Stomach (tissue), 9 donors: ENCODE results near the gene HLTF. TPM values are rescaled to one million over a fixed set of nuclear protein-coding genes. Genes with fewer than 3 reads are reported as not detected.

Source experiments
- DNase-seq, 2 donors: peaks; one replicate each; pipeline versions ENCODE4 v3.0.0 to v3.0.0-alpha.2; 2013 to 2019
- H3K27ac ChIP-seq, 5 donors: fragments of 200-600 bp in 4 of 5; sonication (generic) in 4 of 5; one replicate each; pipeline ENCODE4 v1.5.1; 2013 to 2019; ENCODE audit warnings: mild to moderate bottlenecking in 1 of 5, moderate library complexity in 1 of 5
- H3K27me3 ChIP-seq, 3 donors: fragments of 200-600 bp; sonication (generic); one replicate each; pipeline ENCODE4 v1.5.1; 2017 to 2019; ENCODE audit warnings: mixed run types in 1 of 3
- H3K36me3 ChIP-seq, 4 donors: fragments of 200-600 bp; sonication (generic); 1 replicate in 3 of 4; 2 replicates in 1 of 4; pipeline ENCODE4 v1.5.1; 2016 to 2019
- H3K4me1 ChIP-seq, 4 donors: fragments of 200-600 bp; sonication (generic); one replicate each; pipeline ENCODE4 v1.5.1; 2016 to 2019
- H3K4me3 ChIP-seq, 4 donors: fragments of 200-600 bp; sonication (generic) in 3 of 4; one replicate each; pipeline ENCODE4 v1.5.1; 2016 to 2019; ENCODE audit warnings: mild to moderate bottlenecking in 1 of 4
- H3K9me3 ChIP-seq, 4 donors: fragments of 200-600 bp; sonication (generic); one replicate each; pipeline ENCODE4 v1.5.1; 2016 to 2019
- CTCF ChIP-seq, 7 experiments: fragments of 450-650 bp in 4 of 7; fragments of 200-600 bp in 3 of 7; sonication (generic) in 3 of 7; IDR thresholded peaks; one replicate each; pipeline ENCODE4 v1.5.1; 2016 to 2019; ENCODE audit warnings: antibody characterized with exemption in 7 of 7, control low read depth in 2 of 7, mild to moderate bottlenecking in 1 of 7
- EP300 ChIP-seq: sonication (generic); formaldehyde crosslinking; IDR thresholded peaks from one replicate; pipeline ENCODE4 v1.6.1; 2017; ENCODE audit warnings: antibody characterized with exemption
- POLR2A ChIP-seq, 4 donors: fragments of 450-650 bp; IDR thresholded peaks; one replicate each; pipeline ENCODE4 v1.6.1; 2016; ENCODE audit warnings: antibody characterized with exemption in 4 of 4, control low read depth in 2 of 4, mild to moderate bottlenecking in 1 of 4, moderate library complexity in 1 of 4
- POLR2AphosphoS5 ChIP-seq, 3 donors: sonication (generic); formaldehyde crosslinking; IDR thresholded peaks; one replicate each; pipeline ENCODE4 v1.6.1; 2016; ENCODE audit warnings: antibody characterized with exemption in 3 of 3
- WGBS, 5 donors: extraction: QIAGEN DNeasy Blood & Tissue Kit in 3 of 5; methylation state at CpG; one replicate each; pipeline versions ENCODE4 v1.1.5 to v1.1.7; 2013 to 2018; 5-methylcytosine and 5-hydroxymethylcytosine counted together
- intact Hi-C: fragments of 100-400 bp; cut with DNase I; formaldehyde crosslinking; loops from one replicate; pipeline ENCODE4 v1.15.1; 2023; ENCODE audit warnings: low total_unique reads
- polyA plus RNA-seq, 3 donors: library from polyadenylated mRNA; stranded (reverse); fragments of 200-250 nt; gene quantifications; one replicate each; pipeline ENCODE4 v1.2.3, GENCODE V29; 2013
- total RNA-seq, 5 donors: library from RNA; depleted of rRNA; stranded (reverse); fragments of >200 nt; gene quantifications; one replicate each; pipeline versions ENCODE4 v1.1.0 to v1.2.3, GENCODE V29; 2014 to 2016
- donor health status: healthy with polysubstance abuse.
- donor health status: Bipolar disorder and iron deficiency.
- donor health status: healthy.

Gene HLTF
- total and polyA plus RNA-seq, 8 donors: 3.4 to 61.6 (median 11.7) TPM

- no peaks in the 10 kb centered on the region for H3K4me1 ChIP-seq
- no peak for DNase-seq
- H3K4me3 ChIP-seq: no peak overlapping the region
- no peak overlapping the region for H3K27ac ChIP-seq
- TF ChIP-seq POLR2A (IDR thresholded peaks at IDR 0.05) (no peak), CTCF (IDR thresholded peaks at IDR 0.05) (no peak), POLR2AphosphoS5 (IDR thresholded peaks at IDR 0.05) (no peak), EP300 (no peak)
- H3K27me3 ChIP-seq: no peaks in the 10 kb centered on the region
- H3K9me3 ChIP-seq: no peaks in the 10 kb centered on the region
- intact Hi-C loops: no loop called here
- peaks cover 13 to 88% (median 76%) of the 10 kb centered on the region in 4 donors for H3K36me3 ChIP-seq
- WGBS, 5 donors: 72 to 84% (median 79%) methylated on average over 3 of the region's 3 CpGs
Measured at GRCh38 chr3:149055575-149055974, 30.8 kb downstream of the HLTF start.

DNA sequence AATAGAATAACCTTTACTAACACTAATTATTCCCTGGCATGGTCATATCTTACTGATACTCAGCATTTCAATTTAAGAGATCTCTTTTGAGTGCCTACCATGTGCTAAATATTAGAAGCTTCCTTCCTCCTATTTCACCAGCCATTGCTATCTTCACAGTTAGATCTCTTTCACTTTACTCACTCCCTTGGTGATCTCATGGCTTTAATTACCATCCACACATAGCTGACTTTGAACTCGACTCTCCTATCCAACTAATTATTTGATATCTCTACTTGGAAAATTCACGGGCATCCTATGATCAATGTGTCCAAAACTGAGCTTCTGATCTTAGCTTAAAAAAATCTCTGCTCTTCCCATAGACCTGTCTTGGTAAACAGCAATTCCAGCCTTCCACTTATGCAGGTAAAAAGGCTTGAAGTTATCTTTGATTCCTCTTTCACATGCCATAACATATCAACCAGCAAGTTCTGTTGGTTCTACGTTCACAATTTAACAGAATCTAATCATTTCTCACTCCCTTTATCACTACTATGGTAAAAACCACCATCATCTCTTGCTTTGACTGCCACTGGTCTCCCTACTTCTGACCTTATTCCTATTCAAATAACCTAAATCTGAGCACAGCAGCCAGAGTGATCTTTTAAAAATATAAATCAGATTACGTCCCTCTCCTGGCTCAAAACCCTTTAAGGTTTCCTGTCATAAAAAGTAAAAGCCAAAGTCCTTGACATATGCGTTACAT, 41.8 kb downstream of the HLTF start:
- peaks cover 0 to 8% (median 3%) of the 10 kb centered on the region in 4 donors for H3K4me1 ChIP-seq
- DNase-seq: no peak
- no peaks in the 10 kb centered on the region for H3K27me3 ChIP-seq
- peaks cover 0 to 55% (median 32%) of the 10 kb centered on the region in 4 donors for H3K36me3 ChIP-seq
- TF ChIP-seq POLR2AphosphoS5 (IDR thresholded peaks at IDR 0.05) (no peak), POLR2A (IDR thresholded peaks at IDR 0.05) (no peak), EP300 (no peak), CTCF (IDR thresholded peaks at IDR 0.05) (no peak)
- intact Hi-C loops: no loop called here
- H3K27ac ChIP-seq: no peak overlapping the region
- no peaks in the 10 kb centered on the region for H3K9me3 ChIP-seq
- no peak overlapping the region for H3K4me3 ChIP-seq
- WGBS, 5 donors: 86 to 90% (median 88%) methylated on average over 5 of the region's 5 CpGs

DNA sequence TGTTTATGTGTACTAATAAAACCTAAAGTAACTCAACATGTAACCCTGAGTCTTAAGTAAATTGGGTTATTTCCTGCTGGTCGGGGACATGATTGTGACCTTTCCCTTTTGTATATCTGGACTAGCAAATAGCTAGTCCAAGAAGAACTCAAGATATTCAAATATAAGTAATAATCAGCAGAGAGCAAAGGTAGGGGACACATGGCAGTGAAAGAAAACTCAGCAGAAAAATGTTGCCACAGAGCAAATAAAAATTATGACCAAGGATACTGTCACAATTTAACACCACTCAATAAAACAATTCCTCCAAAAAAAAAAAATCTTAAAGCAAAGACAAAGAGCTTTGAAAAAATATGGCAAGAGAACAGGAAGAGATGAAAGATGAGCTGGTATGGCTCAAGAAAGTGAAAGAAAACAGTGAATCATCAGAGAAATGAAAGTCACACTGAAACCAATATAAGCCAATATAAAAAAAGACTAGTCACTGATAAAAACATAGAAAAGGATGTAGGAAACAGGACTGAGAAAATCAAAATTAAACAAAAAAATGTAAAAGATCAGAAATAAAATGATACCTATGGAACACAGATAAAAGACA, 43.4 kb downstream of the HLTF start:
- Histone ChIP-seq H3K27ac (no peak overlapping the region), H3K9me3 (no peaks in the 10 kb centered on the region)
- WGBS, 5 donors: 12 to 62% (median 32%) methylated on average over 1 of the region's 1 CpG

GRCh38 chr3:149038322-149038721, 48.0 kb downstream of the HLTF start:
- no peak for TF ChIP-seq EP300
- no peak for TF ChIP-seq POLR2A (IDR thresholded peaks at IDR 0.05)
- TF ChIP-seq CTCF (IDR thresholded peaks at IDR 0.05): no peak
- no peak for TF ChIP-seq POLR2AphosphoS5 (IDR thresholded peaks at IDR 0.05)

More for the DNA sequence above, 43.4 kb downstream of the HLTF start:
- TF ChIP-seq POLR2A (IDR thresholded peaks at IDR 0.05) (no peak), CTCF (IDR thresholded peaks at IDR 0.05) (no peak), POLR2AphosphoS5 (IDR thresholded peaks at IDR 0.05) (no peak), EP300 (no peak)
- no peak overlapping the region for H3K4me3 ChIP-seq
- no peaks in the 10 kb centered on the region for H3K27me3 ChIP-seq
- peaks cover 0 to 59% (median 34%) of the 10 kb centered on the region in 4 donors for H3K36me3 ChIP-seq
- peaks cover 0 to 8% (median 3%) of the 10 kb centered on the region in 4 donors for H3K4me1 ChIP-seq
- intact Hi-C loops: no loop called here
- no peak for DNase-seq

More at GRCh38 chr3:149038322-149038721, 48.0 kb downstream of the HLTF start:
- H3K27ac ChIP-seq: no peak overlapping the region
- H3K4me1 ChIP-seq: peaks cover 0 to 8% (median 3%) of the 10 kb centered on the region in 4 donors
- intact Hi-C loops: no loop called here
- H3K4me3 ChIP-seq: no peak overlapping the region
- no peak for DNase-seq
- H3K9me3 ChIP-seq: no peaks in the 10 kb centered on the region
- H3K36me3 ChIP-seq: peaks cover 0 to 58% (median 29%) of the 10 kb centered on the region in 4 donors
- no peaks in the 10 kb centered on the region for H3K27me3 ChIP-seq
- WGBS, 5 donors: 76 to 89% (median 85%) methylated on average over 2 of the region's 2 CpGs
